Measurements from ENCODE around the gene BMPR2. TPM values are rescaled to one million over a fixed set of nuclear protein-coding genes. Genes with fewer than 3 reads are reported as not detected.

BMPR2 gene
- total and polyA plus RNA-seq, 2 of the 4 experiments (the other 2 are of a cell fraction): 17.0 to 30.1 TPM

DNA sequence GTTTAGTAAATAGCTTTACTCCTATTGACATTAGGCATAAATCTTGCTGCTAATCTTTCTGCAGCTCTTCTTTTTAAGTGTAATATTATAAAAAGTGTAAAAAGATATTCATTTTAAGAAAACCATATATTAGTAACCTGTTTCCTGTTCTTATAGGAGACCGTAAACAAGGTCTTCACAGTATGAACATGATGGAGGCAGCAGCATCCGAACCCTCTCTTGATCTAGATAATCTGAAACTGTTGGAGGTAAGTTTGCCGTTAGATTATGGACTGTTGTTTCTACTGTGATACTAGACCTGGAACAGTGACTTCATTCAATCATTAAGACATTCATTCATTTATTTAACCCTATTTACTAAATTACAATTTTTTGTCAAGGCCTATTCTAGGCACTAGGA lies 138.6 kb downstream of the BMPR2 start:
- Histone ChIP-seq H2AFZ (replicated peaks; ENCODE audit: low read length, poor library complexity) (no peak overlapping the region), H2BK120ac (ENCODE audit: low read depth, low read length) (no peak overlapping the region), H3K4me1 (ENCODE audit: control insufficient read depth, insufficient read depth, low read length) (peaks cover 2% of the 10 kb centered on the region; the same call in 1 of the 2 replicates), H3K4me3 (ENCODE audit: insufficient read depth, low read depth, low read length) (no peak overlapping the region), H3K36me3 (ENCODE audit: control insufficient read depth, insufficient read depth, low read length) (peaks cover 17% of the 10 kb centered on the region), H2AK5ac (ENCODE audit: low read depth, low read length) (no peak overlapping the region), H3K27me3 (ENCODE audit: control insufficient read depth, insufficient read depth, low read length) (no peaks in the 10 kb centered on the region), H4K5ac (ENCODE audit: low read depth, low read length) (no peak overlapping the region), H3K9me1 (ENCODE audit: insufficient read depth, low read length) (no peaks in the 10 kb centered on the region), H2BK5ac (ENCODE audit: low read depth, low read length, poor library complexity, severe bottlenecking) (no peak overlapping the region), H2AK9ac (replicated peaks; ENCODE audit: low read depth, low read length, poor library complexity) (no peak overlapping the region), H3K23ac (ENCODE audit: low read depth, low read length) (no peak overlapping the region), H2BK20ac (ENCODE audit: low read depth, low read length) (no peak overlapping the region), H3K9me3 (ENCODE audit: control insufficient read depth, insufficient read depth, low read length) (no peaks in the 10 kb centered on the region), H3K4me2 (ENCODE audit: low read depth, low read length) (no peak overlapping the region), H2BK15ac (ENCODE audit: low read depth, low read length) (no peak overlapping the region; the same call in 2 of the 3 replicates), H3K14ac (replicated peaks; ENCODE audit: low read depth, low read length) (no peak overlapping the region), H3K79me1 (ENCODE audit: low read depth in 1 of 2, low read length in 2 of 2) (peaks cover 20 to 25% of the 10 kb centered on the region in 2 experiments), H4K8ac (ENCODE audit: low read depth in 2 of 2, low read length in 2 of 2) (no peak overlapping the region), H3K18ac (ENCODE audit: low read depth, low read length) (no peak overlapping the region), H3K4ac (ENCODE audit: low read depth, low read length) (no peak overlapping the region), H3K9ac (ENCODE audit: low read depth, low read length) (no peak overlapping the region), H4K91ac (ENCODE audit: insufficient read depth, low read depth, low read length) (no peak overlapping the region), H3K56ac (ENCODE audit: extremely low read depth, insufficient read depth, low read length) (no peak overlapping the region), H4K20me1 (ENCODE audit: insufficient read depth, low read length) (no peaks in the 10 kb centered on the region), H3K27ac (ENCODE audit: insufficient read depth, low read length) (no peak overlapping the region)
- in situ Hi-C loops (cut with MboI; ENCODE audit: low sequenced_read_pairs): no loop called here
- TF ChIP-seq RFX5 (IDR thresholded peaks at IDR 0.05; ENCODE audit: low read depth, low read length) (no peak), MAZ (IDR thresholded peaks at IDR 0.05; ENCODE audit: borderline replicate concordance, low read depth, low read length) (no peak), FOS (IDR thresholded peaks at IDR 0.05; ENCODE audit: low read depth, low read length) (no peak), CHD1 (IDR thresholded peaks at IDR 0.05; ENCODE audit: low read depth, low read length) (no peak), RCOR1 (IDR thresholded peaks at IDR 0.05; ENCODE audit: insufficient replicate concordance, low read length) (no peak)
- TF ChIP-seq, protein P1, sequence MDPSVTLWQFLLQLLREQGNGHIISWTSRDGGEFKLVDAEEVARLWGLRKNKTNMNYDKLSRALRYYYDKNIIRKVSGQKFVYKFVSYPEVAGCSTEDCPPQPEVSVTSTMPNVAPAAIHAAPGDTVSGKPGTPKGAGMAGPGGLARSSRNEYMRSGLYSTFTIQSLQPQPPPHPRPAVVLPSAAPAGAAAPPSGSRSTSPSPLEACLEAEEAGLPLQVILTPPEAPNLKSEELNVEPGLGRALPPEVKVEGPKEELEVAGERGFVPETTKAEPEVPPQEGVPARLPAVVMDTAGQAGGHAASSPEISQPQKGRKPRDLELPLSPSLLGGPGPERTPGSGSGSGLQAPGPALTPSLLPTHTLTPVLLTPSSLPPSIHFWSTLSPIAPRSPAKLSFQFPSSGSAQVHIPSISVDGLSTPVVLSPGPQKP (IDR thresholded peaks at IDR 0.05; ENCODE audit: borderline replicate concordance, low read depth, low read length): no peak
- WGBS, 2 experiments (ENCODE audit: extremely low coverage in 2 of 2, insufficient read length in 1 of 2): no CpG with 5 or more reads among the region's 3 CpGs
- DNase-seq: no peak
- ChIA-PET POLR2A (ENCODE audit: unreplicated experiment) (no interaction called here), CTCF (no interaction called here)
- intact Hi-C loops (cut with micrococcal nuclease): no loop called here
- BruUV-seq (replicated peaks): no TSS peak
- no peak for ATAC-seq (ENCODE audit: low read depth)
- dilution Hi-C loops (cut with HindIII; ENCODE audit: low sequenced_read_pairs, unreplicated experiment): no loop called here
